GM23338 (cell line): ENCODE measurements around the gene NLRC3. TPM values are rescaled to one million over a fixed set of nuclear protein-coding genes. Genes with fewer than 3 reads are reported as not detected.

ENCODE experiments used
- ATAC-seq: fragments of 200-7000 bp; cut with Tn5 transposase; 3 replicates; pipeline ENCODE4 v1.9.1; 2020
- DNase-seq: peaks from one replicate; pipeline ENCODE4 v3.0.0-alpha.2; 2015; ENCODE audit warnings: low spot score
- H2AFZ ChIP-seq: fragments of 200-600 bp; sonication (generic); 2 replicates; pipeline ENCODE4 v1.8.0; 2016; ENCODE audit warnings: antibody characterized with exemption, mild to moderate bottlenecking, moderate library complexity
- H3F3A ChIP-seq: fragments of 200-600 bp; sonication (generic); replicated peaks from 2 replicates; pipeline ENCODE4 v1.8.0; 2017; ENCODE audit warnings: antibody characterized with exemption, mixed run types, low read depth
- H3K27ac ChIP-seq: fragments of 200-600 bp; sonication (generic); 2 replicates; pipeline ENCODE4 v1.6.1; 2016; ENCODE audit warnings: low read depth
- H3K27me3 ChIP-seq: fragments of 200-600 bp; sonication (generic); 2 replicates; pipeline ENCODE4 v1.8.0; 2016; ENCODE audit warnings: mild to moderate bottlenecking, mixed run types, moderate library complexity; ENCODE audit not compliant: insufficient read depth
- H3K36me3 ChIP-seq: fragments of 200-600 bp; sonication (generic); 2 replicates; pipeline ENCODE4 v1.8.0; 2016; ENCODE audit warnings: mild to moderate bottlenecking; ENCODE audit not compliant: insufficient read depth
- H3K4me1 ChIP-seq: fragments of 200-600 bp; sonication (generic); 2 replicates; pipeline ENCODE4 v1.8.0; 2016; ENCODE audit warnings: mild to moderate bottlenecking, moderate library complexity; ENCODE audit not compliant: insufficient read depth
- H3K4me2 ChIP-seq: fragments of 200-600 bp; sonication (generic); 2 replicates; pipeline ENCODE4 v1.7.1; 2017; ENCODE audit warnings: mixed run types
- H3K4me3 ChIP-seq: fragments of 200-600 bp; sonication (generic); 2 replicates; pipeline ENCODE4 v1.6.1; 2016; ENCODE audit warnings: mixed run types
- H3K79me2 ChIP-seq: fragments of 200-600 bp; sonication (generic); replicated peaks from 2 replicates; pipeline ENCODE4 v1.8.0; 2017; ENCODE audit warnings: mild to moderate bottlenecking; ENCODE audit not compliant: insufficient read depth
- H3K9me2 ChIP-seq: fragments of 200-600 bp; sonication (generic); 2 replicates; pipeline ENCODE4 v1.8.0; 2017; ENCODE audit not compliant: insufficient read depth
- H4K20me1 ChIP-seq: fragments of 200-600 bp; sonication (generic); replicated peaks from 2 replicates; pipeline ENCODE4 v1.8.0; 2017; ENCODE audit warnings: mild to moderate bottlenecking; ENCODE audit not compliant: insufficient read depth
- H3K27ac Mint-ChIP-seq: 2 replicates; pipeline ENCODE4 v1.8.0; 2020; ENCODE audit warnings: inconsistent platforms, mild to moderate bottlenecking, moderate library complexity, mixed read lengths
- H3K27me3 Mint-ChIP-seq: 3 replicates; pipeline ENCODE4 v1.8.0; 2022; ENCODE audit warnings: low read depth, mild to moderate bottlenecking, moderate library complexity, mixed read lengths, inconsistent platforms; ENCODE audit not compliant: insufficient read depth, poor library complexity
- H3K36me3 Mint-ChIP-seq: 3 replicates; pipeline ENCODE4 v1.8.0; 2021; ENCODE audit warnings: low read depth, mild to moderate bottlenecking, inconsistent platforms, moderate library complexity, mixed read lengths
- H3K4me1 Mint-ChIP-seq: 3 replicates; pipeline ENCODE4 v1.8.0; 2020; ENCODE audit warnings: mild to moderate bottlenecking, inconsistent platforms, mixed read lengths
- H3K4me3 Mint-ChIP-seq: 3 replicates; pipeline ENCODE4 v1.8.0; 2021; ENCODE audit warnings: moderate library complexity, mild to moderate bottlenecking, inconsistent platforms, mixed read lengths
- H3K9me3 Mint-ChIP-seq: 3 replicates; pipeline ENCODE4 v1.8.0; 2020; ENCODE audit warnings: moderate library complexity, mild to moderate bottlenecking, inconsistent platforms, mixed read lengths
- EZH2 ChIP-seq: fragments of 200-600 bp; sonication (generic); IDR thresholded peaks from one replicate; pipeline ENCODE4 v1.8.0; 2017; ENCODE audit warnings: antibody characterized with exemption, mild to moderate bottlenecking, low read depth; ENCODE audit not compliant: unreplicated experiment
- JUNB ChIP-seq: IDR thresholded peaks from one replicate; pipeline ENCODE4 v1.6.1; 2016; ENCODE audit warnings: antibody characterized with exemption; ENCODE audit not compliant: unreplicated experiment
- POLR2AphosphoS5 ChIP-seq: IDR thresholded peaks from 2 replicates; pipeline ENCODE4 v1.6.1; 2016; ENCODE audit warnings: antibody characterized with exemption, low read depth
- REST ChIP-seq: IDR thresholded peaks from one replicate; pipeline ENCODE4 v1.6.1; 2018; ENCODE audit warnings: antibody characterized with exemption; ENCODE audit not compliant: unreplicated experiment
- STAT1 ChIP-seq: IDR thresholded peaks from one replicate; pipeline ENCODE4 v1.6.1; 2016; ENCODE audit warnings: antibody characterized with exemption; ENCODE audit not compliant: unreplicated experiment
- ZNF331 ChIP-seq: fragments of 250-450 bp; sonication (Bioruptor Pico); IDR thresholded peaks from 2 replicates; pipeline ENCODE4 v1.5.0; 2020; ENCODE audit warnings: low read depth, mild to moderate bottlenecking, moderate library complexity
- ZNF462 ChIP-seq: fragments of 250-450 bp; sonication (Bioruptor Pico); IDR thresholded peaks from 2 replicates; pipeline ENCODE4 v1.5.0; 2020; ENCODE audit warnings: mild to moderate bottlenecking, moderate library complexity
- polyA plus RNA-seq: library from polyadenylated mRNA; unstranded; fragments of >200 nt; fragmentation: Nextera tagmentation; extraction: Ambion mirVana; gene quantifications from 2 replicates; pipeline ENCODE4 v1.2.1, GENCODE V29; 2016
- total RNA-seq: library from RNA; depleted of rRNA; stranded (reverse); fragments of >200 nt; shearing (Covaris generic); gene quantifications from 2 replicates; pipeline ENCODE4 v1.2.3, GENCODE V29; 2014

Gene NLRC3
- total and polyA plus RNA-seq, 2 experiments from 2014 or later = 0.11 to 0.49 TPM

DNA sequence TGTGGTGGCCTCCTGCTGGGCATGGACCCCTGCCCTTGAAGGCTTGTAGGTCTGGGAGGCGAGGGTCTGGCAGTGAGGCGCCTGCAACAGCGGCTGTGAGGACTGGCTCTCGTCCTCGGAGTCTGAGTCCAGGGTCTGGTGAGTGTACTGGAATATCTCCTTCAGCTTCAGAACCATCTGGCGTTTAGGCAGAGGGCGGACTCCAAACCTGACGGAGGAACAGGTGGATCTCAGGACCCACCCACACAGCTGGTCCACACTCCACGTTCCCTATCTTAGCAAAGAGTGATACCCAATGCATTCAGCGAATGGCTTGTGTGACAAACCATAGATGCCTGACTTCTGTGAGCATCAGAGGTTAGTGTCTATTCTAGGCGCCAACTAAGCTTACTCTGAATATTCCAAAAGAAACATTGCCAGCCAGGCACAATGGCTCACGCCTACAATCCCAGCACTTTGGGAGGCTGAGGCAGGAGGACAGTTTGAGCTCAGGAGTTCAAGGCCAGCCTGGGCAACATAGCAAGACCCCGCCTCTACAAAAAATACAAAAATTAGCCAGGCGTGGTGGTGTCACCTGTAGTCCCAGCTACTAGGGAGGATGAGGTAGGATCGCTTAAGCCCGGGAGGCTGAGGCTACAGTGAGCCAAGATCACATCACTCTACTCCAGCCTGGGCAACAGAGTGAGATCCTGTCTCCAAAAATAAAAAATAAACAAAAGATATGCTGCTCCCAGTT lies 6.3 kb upstream of the NLRC3 start:
- no peak overlapping the region for H3K27ac ChIP-seq
- H3K4me3 Mint-ChIP-seq = no peak overlapping the region
- H4K20me1 ChIP-seq = no peaks in the 10 kb centered on the region; the same call in 1 of the 2 replicates
- peaks cover 2% of the 10 kb centered on the region for H3K27me3 Mint-ChIP-seq
- no peaks in the 10 kb centered on the region for H3K79me2 ChIP-seq
- TF ChIP-seq POLR2AphosphoS5 (no peak), JUNB (no peak), ZNF331 (CRISPR knock-in tag) (no peak), ZNF462 (CRISPR knock-in tag) (no peak), REST (no peak), STAT1 (no peak), EZH2 (no peak)
- no peaks in the 10 kb centered on the region for H3K27me3 ChIP-seq
- no peak for DNase-seq
- H3K36me3 ChIP-seq = no peaks in the 10 kb centered on the region
- H3K36me3 Mint-ChIP-seq = peaks cover 37% of the 10 kb centered on the region; the same call in 2 of the 3 replicates
- H3K9me3 Mint-ChIP-seq = no peaks in the 10 kb centered on the region
- no peak for ATAC-seq
- H3F3A ChIP-seq = no peaks in the 10 kb centered on the region
- no peak overlapping the region for H2AFZ ChIP-seq
- peaks cover 14% of the 10 kb centered on the region for H3K4me1 Mint-ChIP-seq
- H3K9me2 ChIP-seq = no peaks in the 10 kb centered on the region
- no peak overlapping the region for H3K4me2 ChIP-seq
- no peaks in the 10 kb centered on the region for H3K4me1 ChIP-seq
- H3K27ac Mint-ChIP-seq = no peak overlapping the region
- H3K4me3 ChIP-seq = no peak overlapping the region
